D721Med (cell line): Measurements from ENCODE around the gene KLRC3.
"Not testable (repeated sequence)": the region's sequence is repeated elsewhere in the genome, so short reads cannot be mapped to it uniquely, and the experiment has no call there.

Experiments used
- DNase-seq: peaks from one replicate; pipeline ENCODE4 v3.0.0; 2011; ENCODE audit warnings: low spot score; ENCODE audit not compliant: insufficient read length
- FAIRE-seq: peaks from 2 replicates; lab custom pipeline; 2011; peaks lifted over from hg19 to GRCh38; lab: Jason Lieb, UNC
- TF ChIP-seq, protein P1 (sequence below): IDR thresholded peaks from 2 replicates; pipeline ENCODE4 v1.5.1; 2012; ENCODE audit warnings: mild to moderate bottlenecking, control low read depth; ENCODE audit not compliant: insufficient read depth; ENCODE audit errors: missing control alignments

Gene KLRC3

DNA sequence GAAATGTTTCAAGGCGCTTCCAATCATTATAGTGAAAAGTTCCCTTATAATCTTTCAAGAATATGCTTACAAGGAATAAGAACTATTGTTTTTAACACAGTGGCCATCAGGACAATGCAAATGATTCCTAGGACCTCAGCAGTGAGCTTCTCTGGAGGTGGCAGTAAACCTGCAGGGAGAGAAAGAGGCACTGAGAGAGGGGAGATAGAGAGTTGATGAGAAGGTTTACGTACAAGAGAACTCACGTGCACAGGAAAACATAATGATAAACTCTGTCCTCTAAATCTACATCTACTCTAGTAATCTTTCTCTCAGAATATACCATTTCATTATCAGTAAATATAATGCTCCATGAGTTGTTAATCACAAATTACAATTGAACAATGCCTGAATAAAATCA, 11.6 kb downstream of the KLRC3 start:
- FAIRE-seq = peak; percentile 69
- TF ChIP-seq, protein P1, sequence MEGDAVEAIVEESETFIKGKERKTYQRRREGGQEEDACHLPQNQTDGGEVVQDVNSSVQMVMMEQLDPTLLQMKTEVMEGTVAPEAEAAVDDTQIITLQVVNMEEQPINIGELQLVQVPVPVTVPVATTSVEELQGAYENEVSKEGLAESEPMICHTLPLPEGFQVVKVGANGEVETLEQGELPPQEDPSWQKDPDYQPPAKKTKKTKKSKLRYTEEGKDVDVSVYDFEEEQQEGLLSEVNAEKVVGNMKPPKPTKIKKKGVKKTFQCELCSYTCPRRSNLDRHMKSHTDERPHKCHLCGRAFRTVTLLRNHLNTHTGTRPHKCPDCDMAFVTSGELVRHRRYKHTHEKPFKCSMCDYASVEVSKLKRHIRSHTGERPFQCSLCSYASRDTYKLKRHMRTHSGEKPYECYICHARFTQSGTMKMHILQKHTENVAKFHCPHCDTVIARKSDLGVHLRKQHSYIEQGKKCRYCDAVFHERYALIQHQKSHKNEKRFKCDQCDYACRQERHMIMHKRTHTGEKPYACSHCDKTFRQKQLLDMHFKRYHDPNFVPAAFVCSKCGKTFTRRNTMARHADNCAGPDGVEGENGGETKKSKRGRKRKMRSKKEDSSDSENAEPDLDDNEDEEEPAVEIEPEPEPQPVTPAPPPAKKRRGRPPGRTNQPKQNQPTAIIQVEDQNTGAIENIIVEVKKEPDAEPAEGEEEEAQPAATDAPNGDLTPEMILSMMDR = no peak
- DNase-seq = no peak

DNA sequence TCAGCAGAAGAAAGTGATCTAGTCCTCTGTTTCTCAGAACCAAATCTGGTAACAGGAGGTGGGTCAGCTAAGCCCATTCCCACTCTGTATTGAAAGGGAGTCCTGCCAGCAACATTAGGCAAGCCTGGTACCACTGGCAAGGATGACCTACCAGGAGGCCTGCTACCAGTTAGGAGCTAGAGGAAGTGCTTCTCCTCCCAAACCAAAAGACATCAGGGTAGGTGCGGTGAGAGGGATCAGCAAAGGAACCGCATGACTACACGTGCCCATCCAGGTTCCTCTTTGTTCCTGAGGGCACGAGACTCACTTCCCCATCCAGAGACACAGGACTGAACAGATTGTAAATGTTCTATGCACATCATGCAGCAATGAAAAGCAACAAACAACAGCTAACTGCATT, 13.7 kb downstream of the KLRC3 start:
- TF ChIP-seq, protein P1 = no peak
- FAIRE-seq (no peak), DNase-seq (no peak)

DNA sequence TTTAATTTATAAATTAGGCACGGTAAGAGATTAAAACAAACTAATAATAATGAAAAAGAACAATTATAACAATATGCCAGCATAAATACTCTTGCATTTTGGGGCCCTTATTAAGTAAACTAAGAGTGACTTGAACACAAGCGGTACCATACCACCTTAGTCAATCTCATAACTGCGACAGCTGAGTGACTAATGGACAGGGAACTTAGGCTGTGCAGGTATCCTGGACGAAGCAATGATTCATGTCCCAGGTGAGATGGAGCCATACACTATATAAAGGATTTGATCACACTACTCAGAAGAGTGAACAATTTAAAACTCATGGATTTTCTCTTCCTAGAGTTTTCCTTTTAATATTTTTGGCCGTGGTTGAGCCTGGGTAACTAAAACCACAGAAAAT, 15.1 kb downstream of the KLRC3 start:
- FAIRE-seq (no peak), DNase-seq (no peak)
- TF ChIP-seq, protein P1 = no peak

DNA sequence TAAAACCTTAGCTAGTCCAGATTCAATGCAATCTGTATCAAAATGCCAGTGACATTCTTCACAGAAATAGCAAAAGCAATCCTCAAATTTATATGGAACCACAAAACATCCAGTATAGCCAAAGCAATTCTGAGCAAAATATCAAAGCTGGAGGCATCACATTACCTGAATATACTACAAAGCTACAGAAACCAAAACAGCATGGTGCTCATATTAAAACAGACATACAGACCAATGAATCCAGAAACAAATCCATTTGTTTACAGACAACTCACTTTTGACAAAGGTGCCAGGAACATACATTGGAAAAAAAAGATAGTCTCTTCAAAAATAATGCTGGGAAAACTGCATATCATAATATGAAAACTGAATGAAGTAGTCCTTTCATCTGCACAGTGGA, 15.6 kb downstream of the KLRC3 start:
- FAIRE-seq = no peak
- TF ChIP-seq, protein P1 = no peak

DNA sequence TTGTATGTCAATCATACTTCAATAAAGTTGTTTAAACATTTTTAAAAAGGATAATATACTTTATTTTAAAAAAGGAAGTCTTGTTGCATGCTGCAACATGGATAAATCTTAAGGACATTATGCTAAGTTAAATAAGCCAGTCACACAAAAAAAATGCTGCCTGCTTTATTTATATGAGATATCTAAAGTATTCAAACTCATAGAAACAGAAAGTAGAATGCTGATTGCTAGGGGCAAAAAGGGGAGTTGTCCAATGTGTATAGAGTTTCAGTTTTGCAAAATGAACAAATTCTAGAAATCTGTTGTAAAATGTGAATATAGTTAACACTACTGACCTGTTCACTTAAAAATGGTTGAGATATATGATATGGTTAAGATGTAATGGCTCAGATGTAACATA, 19.6 kb downstream of the KLRC3 start:
- DNase-seq (no peak), FAIRE-seq (no peak)
- TF ChIP-seq, protein P1 = no peak

More for the DNA sequence above, 15.6 kb downstream of the KLRC3 start:
- no peak for DNase-seq

DNA sequence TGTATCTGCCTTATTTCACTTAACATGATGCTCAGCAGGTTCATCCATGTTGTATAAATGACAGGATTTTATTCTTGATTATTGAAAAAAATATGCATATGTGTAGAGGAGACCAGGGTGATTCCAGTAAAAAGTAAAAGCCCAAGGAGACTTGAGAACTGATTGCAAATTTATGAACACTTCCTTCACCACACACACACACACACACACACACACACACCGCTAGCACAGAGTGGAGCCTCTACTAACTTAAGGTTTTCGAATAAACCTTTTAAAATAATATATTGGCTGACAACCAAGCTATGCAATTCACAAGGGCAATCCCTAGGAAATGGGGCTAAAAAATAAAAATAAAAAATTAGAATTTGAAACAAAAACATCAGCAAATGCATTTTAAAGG, 22.2 kb downstream of the KLRC3 start:
- FAIRE-seq (no peak), DNase-seq (no peak)
- TF ChIP-seq, protein P1 = no peak

DNA sequence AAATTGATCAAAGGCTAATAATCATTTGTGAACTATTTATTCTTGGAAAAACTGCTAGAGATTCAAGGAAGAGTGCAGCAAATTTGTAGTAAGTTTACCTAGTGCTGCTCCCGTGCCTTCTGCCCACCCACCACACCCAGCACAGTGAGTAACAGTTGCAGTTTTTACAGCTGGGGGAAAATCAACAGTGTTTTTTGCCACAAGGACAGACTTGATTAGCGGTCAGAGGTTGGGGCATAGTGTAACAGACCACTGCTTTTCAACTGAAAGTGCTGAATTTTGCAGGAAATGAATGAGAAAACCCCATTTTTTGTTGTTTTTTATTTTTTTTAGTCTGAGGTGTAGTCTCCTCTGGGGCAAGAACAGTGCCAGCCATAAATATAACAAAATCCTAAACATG, 23.1 kb downstream of the KLRC3 start:
- FAIRE-seq (no peak), DNase-seq (no peak)
- TF ChIP-seq, protein P1 = no peak

DNA sequence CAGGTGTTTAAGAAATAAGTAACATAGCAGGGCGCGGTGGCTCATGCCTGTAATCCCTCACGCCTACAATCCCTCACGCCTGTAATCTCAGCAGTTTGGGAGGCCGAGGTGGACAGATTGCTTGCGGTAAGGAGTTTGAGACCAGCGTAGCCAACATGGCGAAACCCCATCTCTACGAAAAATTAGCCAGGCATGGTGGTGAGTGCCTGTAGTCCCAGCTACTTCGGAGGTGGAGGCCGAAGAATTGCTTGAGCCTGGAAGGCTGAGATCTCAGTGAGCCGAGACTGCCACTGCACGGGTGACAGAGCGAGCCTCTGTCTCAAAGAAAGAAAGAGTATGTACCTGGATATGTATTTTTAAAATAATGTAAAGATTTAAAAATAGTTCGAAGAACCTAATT, 24.2 kb downstream of the KLRC3 start:
- FAIRE-seq, DNase-seq: not testable (repeated sequence)
